NAMALWA (cell line): ENCODE measurements around the gene CUEDC1.
A peak's percentile ranks its signal among the peaks of the same experiment; 100 is the strongest.

ENCODE experiments used
- DNase-seq: peaks from one replicate; pipeline ENCODE4 v3.0.0-alpha.2; 2015; ENCODE audit warnings: low spot score

The CUEDC1 gene

GRCh38 chr17:57915544-57915943 is 39.7 kb downstream of the CUEDC1 start:
- DNase-seq, result no peak

GRCh38 chr17:57914273-57915142 is 40.7 kb downstream of the CUEDC1 start:
- DNase-seq, result no peak

- DNase-seq, result no peak
Measured at GRCh38 chr17:57913575-57914272, 41.5 kb downstream of the CUEDC1 start.

- DNase-seq, result no peak
Measured at GRCh38 chr17:57911834-57912673, 43.2 kb downstream of the CUEDC1 start.

GRCh38 chr17:57910462-57911420 is 44.5 kb downstream of the CUEDC1 start:
- no peak for DNase-seq

GRCh38 chr17:57909551-57909950 is 45.7 kb downstream of the CUEDC1 start:
- DNase-seq, result no peak

GRCh38 chr17:57908278-57908677 is 46.9 kb downstream of the CUEDC1 start:
- DNase-seq, result no peak

GRCh38 chr17:57906910-57907309 is 48.3 kb downstream of the CUEDC1 start:
- DNase-seq, result peak; percentile 22

- no peak for DNase-seq
Measured at GRCh38 chr17:57905875-57906455, 49.2 kb downstream of the CUEDC1 start.

GRCh38 chr17:57903961-57904360 is 51.3 kb downstream of the CUEDC1 start:
- DNase-seq, result no peak

GRCh38 chr17:57902800-57903759 is 52.1 kb downstream of the CUEDC1 start:
- no peak for DNase-seq

GRCh38 chr17:57902117-57902799 is 53.0 kb downstream of the CUEDC1 start:
- DNase-seq, result no peak

GRCh38 chr17:57900991-57901743 is 54.0 kb downstream of the CUEDC1 start:
- DNase-seq, result no peak

GRCh38 chr17:57899822-57900221 is 55.4 kb downstream of the CUEDC1 start:
- no peak for DNase-seq

- DNase-seq, result no peak
Measured at GRCh38 chr17:57899391-57899790, 55.8 kb downstream of the CUEDC1 start.

GRCh38 chr17:57898487-57899311 is 56.5 kb downstream of the CUEDC1 start:
- DNase-seq, result no peak

GRCh38 chr17:57895382-57896060 is 59.7 kb downstream of the CUEDC1 start:
- no peak for DNase-seq
